KBM-7 (cell line): Measurements from ENCODE around the gene STAC3.

Experiments used
- DNase-seq: peaks from one replicate; pipeline ENCODE4 v3.0.0-alpha.2; 2015
- in situ Hi-C: fragments of 300-500 bp; cut with MboI; formaldehyde crosslinking; loops from 2 replicates; pipeline ENCODE4 v1.14.3; 2020; ENCODE audit warnings: low sequenced_read_pairs, low pct_unique_long_range_greater_than_20kb, mixed read lengths

Gene STAC3

DNA sequence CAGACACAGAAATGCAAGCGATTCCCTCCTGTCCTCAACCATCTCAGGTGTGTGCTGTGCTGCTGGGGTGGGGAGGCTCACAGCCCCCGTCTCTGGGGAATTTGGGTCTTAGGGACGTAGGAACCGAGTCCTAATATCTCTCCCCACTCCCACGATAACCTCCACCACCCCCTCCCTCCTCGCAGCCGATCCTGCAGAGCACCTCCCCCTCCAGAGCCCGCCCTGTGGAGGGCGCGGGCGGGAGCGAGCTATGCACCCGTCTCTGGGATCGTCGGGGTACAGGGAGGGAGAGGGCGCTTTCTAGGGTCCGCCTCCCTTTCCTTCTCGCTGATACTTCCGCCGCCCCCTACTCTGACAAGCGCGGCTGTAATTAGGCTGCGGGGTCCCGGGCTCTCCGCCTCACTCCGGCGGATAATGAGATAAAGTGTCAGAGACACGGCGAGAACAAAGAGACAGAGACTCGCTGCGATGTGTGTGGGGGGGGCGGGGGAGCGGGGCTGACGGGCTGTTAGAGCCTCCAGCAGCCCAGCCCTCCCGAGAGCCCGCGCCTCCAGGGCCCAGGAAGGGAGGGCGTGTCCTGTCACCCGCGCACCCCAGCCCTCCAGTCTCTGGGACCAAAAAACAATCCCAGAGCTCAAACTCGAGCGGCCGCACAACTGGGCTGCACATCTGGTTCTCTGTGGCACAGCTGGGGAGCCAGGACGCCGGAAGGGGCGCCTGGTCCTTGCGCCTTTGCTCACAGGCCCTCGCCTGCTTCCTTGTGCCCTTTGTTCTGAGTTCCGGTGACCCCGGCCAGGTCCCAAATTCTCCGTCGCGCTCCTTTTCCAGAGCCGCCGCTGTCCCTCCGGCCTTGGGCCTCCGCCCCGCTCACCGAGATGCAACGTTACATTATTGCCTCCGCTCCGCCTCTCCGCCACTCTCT lies 12.8 kb downstream of the STAC3 start:
- no peak for DNase-seq
- in situ Hi-C loops, result no loop called here

- DNase-seq, result no peak
- in situ Hi-C loops, result no loop called here
These were observed 13.4 kb downstream of the STAC3 start for GRCh38 chr12:57237596-57237931.

- DNase-seq, result no peak
- in situ Hi-C loops, result no loop called here
These were observed 13.9 kb downstream of the STAC3 start for GRCh38 chr12:57236925-57237595.

DNA sequence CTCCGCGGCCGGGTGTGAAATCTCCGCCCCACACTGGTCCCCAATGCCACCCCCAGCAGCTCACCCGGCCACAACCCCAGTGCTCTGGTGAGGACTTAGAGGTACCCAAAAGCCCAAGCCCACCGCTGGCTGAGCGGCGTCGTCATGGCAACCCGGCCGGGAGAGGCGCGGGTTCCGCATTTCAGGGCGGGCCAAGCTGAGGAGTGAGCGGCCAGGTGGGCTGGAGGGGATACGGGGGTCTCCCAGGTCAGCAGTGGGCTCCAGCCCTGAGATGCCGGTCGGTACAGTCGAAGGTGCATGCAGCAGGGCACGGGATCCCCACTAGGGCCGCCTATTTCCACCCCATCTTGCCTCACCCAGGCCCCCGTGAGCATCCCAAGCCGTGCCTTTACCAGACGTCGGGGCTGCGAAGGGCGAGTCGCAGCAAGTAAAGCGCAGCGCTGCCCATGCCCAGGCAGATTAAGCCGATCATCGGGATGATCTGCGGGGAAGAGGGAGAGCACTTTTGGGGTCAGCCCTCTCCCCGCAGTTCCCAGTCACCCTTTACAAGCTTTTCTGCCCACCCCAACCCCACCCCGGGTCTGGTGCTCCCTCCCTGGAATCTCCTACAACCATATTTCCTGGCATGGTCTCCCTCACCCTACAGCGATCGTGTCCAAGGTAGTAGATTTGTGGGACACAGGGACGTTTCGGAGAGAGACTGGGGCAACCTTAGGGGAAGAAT lies 14.6 kb downstream of the STAC3 start:
- in situ Hi-C loops, result no loop called here
- DNase-seq, result no peak

DNA sequence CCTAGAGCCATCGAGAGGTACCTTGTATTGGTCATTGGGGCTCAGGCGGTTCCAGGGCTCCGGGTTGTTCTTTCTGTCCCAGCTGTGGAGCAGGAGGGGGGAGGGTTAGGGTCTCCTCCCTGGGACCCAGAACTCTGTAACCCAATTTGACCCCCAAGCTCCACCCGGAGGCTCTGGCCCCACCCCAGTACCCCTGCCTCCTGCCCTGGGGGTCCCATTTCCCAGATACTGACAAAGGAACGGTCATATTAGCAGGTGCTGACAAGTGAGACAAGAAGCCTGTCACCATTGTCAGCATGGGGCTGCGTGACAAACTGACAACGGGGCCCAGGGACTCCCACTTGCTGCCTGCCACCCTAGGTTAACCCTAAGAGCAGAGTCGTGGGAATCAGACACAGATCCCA lies 15.3 kb downstream of the STAC3 start:
- in situ Hi-C loops, result no loop called here

DNA sequence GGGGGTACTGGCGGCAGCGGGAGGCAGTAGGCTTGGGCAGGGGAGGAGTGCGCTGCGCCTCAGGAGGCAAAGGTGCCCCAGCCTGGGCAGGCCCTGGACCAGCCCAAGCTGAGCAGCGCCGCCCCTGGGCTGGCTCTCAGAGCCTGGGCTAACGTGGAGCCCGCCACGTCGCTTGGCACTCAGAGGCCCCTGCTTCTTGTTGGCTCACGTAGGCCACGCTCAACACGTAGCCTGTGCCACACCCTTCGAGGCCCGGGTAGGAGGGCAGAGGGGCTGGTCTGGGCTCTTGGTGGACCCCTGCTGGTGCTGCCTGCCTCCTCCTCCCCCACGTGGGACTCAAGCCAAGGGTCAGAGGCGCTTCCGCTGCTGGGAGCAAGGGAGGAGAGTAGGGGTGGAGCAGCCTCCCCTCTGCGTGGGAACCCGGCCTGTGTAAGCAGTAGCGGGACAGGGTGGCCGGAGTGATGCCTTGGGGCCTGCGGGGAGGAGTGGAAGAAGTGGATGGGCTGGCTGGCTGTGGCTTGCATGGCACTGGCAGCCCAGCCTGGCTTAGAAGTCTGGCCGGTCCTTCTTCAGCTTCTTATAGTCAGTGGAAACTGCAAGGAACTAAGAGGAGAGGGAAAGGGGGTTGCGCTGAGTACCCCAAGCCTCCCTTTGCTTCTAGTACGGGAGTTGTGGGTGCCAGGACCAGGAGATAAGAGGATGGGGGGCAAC lies 15.8 kb downstream of the STAC3 start:
- DNase-seq, result no peak
- in situ Hi-C loops, result no loop called here

More for the DNA sequence above, 15.3 kb downstream of the STAC3 start:
- no peak for DNase-seq

- in situ Hi-C loops, result no loop called here
These were observed 16.4 kb downstream of the STAC3 start for GRCh38 chr12:57234571-57235016.

GRCh38 chr12:57234233-57234570 lies 16.8 kb downstream of the STAC3 start:
- DNase-seq, result no peak
- in situ Hi-C loops, result no loop called here

More at GRCh38 chr12:57234571-57235016, 16.4 kb downstream of the STAC3 start:
- no peak for DNase-seq

DNA sequence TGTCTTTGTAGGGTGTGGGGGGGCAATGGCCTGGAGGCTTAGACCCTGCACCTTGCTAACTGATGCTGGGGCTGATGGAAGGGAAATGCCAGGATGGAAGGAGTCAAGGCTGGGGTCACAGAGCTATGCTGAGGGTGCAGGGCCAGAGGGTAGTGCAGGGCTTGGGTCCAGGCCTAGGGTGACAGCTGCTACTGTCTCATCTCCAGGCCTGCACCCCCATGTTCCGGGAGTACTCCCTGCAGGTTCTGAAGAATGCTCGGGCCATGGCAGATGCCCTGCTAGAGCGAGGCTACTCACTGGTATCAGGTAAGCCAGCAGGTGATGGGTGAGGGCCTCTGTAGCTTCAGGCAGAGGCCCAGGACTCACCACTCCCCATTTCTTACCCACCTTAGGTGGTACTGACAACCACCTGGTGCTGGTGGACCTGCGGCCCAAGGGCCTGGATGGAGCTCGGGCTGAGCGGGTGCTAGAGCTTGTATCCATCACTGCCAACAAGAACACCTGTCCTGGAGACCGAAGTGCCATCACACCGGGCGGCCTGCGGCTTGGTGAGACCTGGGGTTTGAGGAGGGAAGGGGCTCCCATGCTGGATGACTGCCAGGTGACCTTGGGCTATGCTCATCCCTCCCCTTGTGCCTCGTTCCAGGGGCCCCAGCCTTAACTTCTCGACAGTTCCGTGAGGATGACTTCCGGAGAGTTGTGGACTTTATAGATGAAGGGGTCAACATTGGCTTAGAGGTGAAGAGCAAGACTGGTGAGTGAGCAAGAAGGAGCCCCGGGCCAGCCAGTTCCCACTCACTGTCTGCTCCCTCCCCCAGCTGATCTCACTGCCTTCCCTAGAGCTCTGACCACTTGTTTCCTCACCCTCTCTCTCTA lies 17.4 kb downstream of the STAC3 start:
- in situ Hi-C loops, result no loop called here
- DNase-seq, result no peak

DNA sequence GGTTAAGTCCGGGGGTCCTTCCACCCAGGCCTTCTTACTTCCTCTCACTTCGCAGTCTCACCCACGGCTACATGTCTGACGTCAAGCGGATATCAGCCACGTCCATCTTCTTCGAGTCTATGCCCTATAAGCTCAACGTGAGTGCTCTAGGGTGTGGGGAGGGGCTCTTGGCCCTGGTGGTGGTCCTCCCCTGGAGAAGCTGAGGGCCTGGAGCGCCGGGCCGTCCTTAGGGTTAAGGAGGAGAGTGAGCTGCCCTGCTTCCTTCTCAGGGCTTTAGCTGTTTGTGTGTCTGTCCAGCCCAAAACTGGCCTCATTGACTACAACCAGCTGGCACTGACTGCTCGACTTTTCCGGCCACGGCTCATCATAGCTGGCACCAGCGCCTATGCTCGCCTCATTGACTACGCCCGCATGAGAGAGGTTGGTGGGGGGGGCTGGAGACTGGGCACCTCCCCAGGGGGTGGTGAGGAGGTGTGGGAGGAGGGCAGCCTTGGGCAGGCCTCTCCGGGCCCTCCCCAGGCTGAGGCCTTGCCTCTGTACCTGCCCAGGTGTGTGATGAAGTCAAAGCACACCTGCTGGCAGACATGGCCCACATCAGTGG lies 18.7 kb downstream of the STAC3 start:
- in situ Hi-C loops, result no loop called here
- DNase-seq, result no peak

DNA sequence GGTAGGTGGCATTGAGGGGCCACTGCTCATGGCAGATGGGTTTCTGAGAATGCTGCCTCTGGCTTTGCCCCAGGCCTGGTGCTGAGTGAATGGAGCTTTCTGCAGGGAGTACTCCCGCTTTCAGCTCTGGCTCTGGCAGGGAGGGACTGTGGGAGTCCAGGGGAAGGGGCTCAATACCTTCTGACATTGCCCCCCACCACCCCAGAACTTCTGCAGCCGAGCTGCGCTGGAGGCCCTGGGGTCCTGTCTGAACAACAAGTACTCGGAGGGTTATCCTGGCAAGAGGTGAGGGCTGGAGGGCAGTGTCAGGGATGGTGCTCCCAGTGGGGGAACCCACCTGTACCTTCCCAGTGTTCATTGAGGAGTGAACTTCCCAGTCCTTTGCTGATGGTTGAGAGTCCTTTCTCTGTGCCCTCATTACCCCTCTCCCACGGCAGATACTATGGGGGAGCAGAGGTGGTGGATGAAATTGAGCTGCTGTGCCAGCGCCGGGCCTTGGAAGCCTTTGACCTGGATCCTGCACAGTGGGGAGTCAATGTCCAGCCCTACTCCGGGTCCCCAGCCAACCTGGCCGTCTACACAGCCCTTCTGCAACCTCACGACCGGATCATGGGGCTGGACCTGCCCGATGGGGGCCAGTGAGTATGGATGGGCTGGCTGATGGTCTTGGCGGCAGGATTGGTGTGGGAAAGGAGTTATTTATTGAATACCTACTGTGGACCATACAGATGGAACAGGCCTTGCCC lies 19.5 kb downstream of the STAC3 start:
- in situ Hi-C loops, result no loop called here
- DNase-seq, result no peak

GRCh38 chr12:57230381-57231155 lies 20.4 kb downstream of the STAC3 start:
- DNase-seq, result no peak
- in situ Hi-C loops, result no loop called here

- DNase-seq, result peak; percentile 90
- in situ Hi-C loops, result no loop called here
These were observed 21.2 kb downstream of the STAC3 start, which contains the start of gene SHMT2 for GRCh38 chr12:57229634-57230380. Gene SHMT2 (plus strand): TSS chr12:57229711. CDS start chr12:57229779, 68 bp downstream.

GRCh38 chr12:57229046-57229633 lies 21.8 kb downstream of the STAC3 start:
- peak; percentile 83 for DNase-seq
- in situ Hi-C loops, result no loop called here

- DNase-seq, result no peak
These were observed 23.5 kb downstream of the STAC3 start for GRCh38 chr12:57227315-57228115.

More at GRCh38 chr12:57227315-57228115, 23.5 kb downstream of the STAC3 start:
- in situ Hi-C loops, result no loop called here
